ENCODE data around the gene ZDHHC9.
A peak's percentile ranks its signal among the peaks of the same experiment; 100 is the strongest.

Gene ZDHHC9

GRCh38 chrX:129788527-129788926 lies 55.2 kb downstream of the ZDHHC9 start:
- Histone ChIP-seq H3K9me3 (replicated peaks; ENCODE audit: insufficient read depth, low read length) (no peaks in the 10 kb centered on the region), H3K4me3 (ENCODE audit: low read length) (no peak overlapping the region), H3K4me2 (ENCODE audit: low read depth, low read length) (no peak overlapping the region), H3K36me3 (replicated peaks; ENCODE audit: insufficient read depth, low read length) (peaks cover 6% of the 10 kb centered on the region; the same call in 1 of the 2 replicates), H2AFZ (ENCODE audit: low read length) (no peak overlapping the region), H3K4me1 (ENCODE audit: low read length) (peaks cover 31% of the 10 kb centered on the region), H3F3A (ENCODE audit: insufficient read depth, low read length) (peaks cover 16% of the 10 kb centered on the region), H3K9ac (ENCODE audit: low read length) (no peak overlapping the region), H4K20me1 (ENCODE audit: insufficient read depth, low read length) (0 out of 2 replicates have a peak, but pooled peaks cover 5% of the 10 kb centered on the region), H3K79me2 (ENCODE audit: low read length) (peaks cover 45% of the 10 kb centered on the region), H3K27ac (ENCODE audit: low read length) (no peak overlapping the region), H3K9me2 (replicated peaks; ENCODE audit: insufficient read depth, low read length) (no peaks in the 10 kb centered on the region), H3K27me3 (replicated peaks; ENCODE audit: insufficient read depth, low read length) (no peaks in the 10 kb centered on the region)
- no peak for TF ChIP-seq EZH2phosphoT487 (IDR thresholded peaks at IDR 0.05; ENCODE audit: low read length)
- TF ChIP-seq EZH2 (optimal IDR thresholded peaks at IDR 0.05; ENCODE audit: low read depth, low read length) = no peak
- TF ChIP-seq CTCF (IDR thresholded peaks at IDR 0.05; ENCODE audit: low read length) = no peak
- no peak for DNase-seq

- H3K27me3 ChIP-seq (replicated peaks; ENCODE audit: insufficient read depth, low read length) = no peaks in the 10 kb centered on the region
- H3K4me2 ChIP-seq (ENCODE audit: low read depth, low read length) = no peak overlapping the region
- H3K9me2 ChIP-seq (replicated peaks; ENCODE audit: insufficient read depth, low read length) = no peaks in the 10 kb centered on the region
- 0 out of 2 replicates have a peak, but pooled peaks cover 5% of the 10 kb centered on the region for H4K20me1 ChIP-seq (ENCODE audit: insufficient read depth, low read length)
- H3K9ac ChIP-seq (ENCODE audit: low read length) = no peak overlapping the region
- no peak for DNase-seq
- no peak for TF ChIP-seq EZH2 (optimal IDR thresholded peaks at IDR 0.05; ENCODE audit: low read depth, low read length)
- no peak for TF ChIP-seq CTCF (IDR thresholded peaks at IDR 0.05; ENCODE audit: low read length)
- no peaks in the 10 kb centered on the region for H3K9me3 ChIP-seq (replicated peaks; ENCODE audit: insufficient read depth, low read length)
- H3K79me2 ChIP-seq (ENCODE audit: low read length) = peaks cover 56% of the 10 kb centered on the region
- peaks cover 41% of the 10 kb centered on the region for H3K4me1 ChIP-seq (ENCODE audit: low read length)
- no peak overlapping the region for H3K4me3 ChIP-seq (ENCODE audit: low read length)
- H2AFZ ChIP-seq (ENCODE audit: low read length) = no peak overlapping the region
- peaks cover 6% of the 10 kb centered on the region; the same call in 1 of the 2 replicates for H3K36me3 ChIP-seq (replicated peaks; ENCODE audit: insufficient read depth, low read length)
- no peak overlapping the region for H3K27ac ChIP-seq (ENCODE audit: low read length)
- H3F3A ChIP-seq (ENCODE audit: insufficient read depth, low read length) = peaks cover 16% of the 10 kb centered on the region
Observed at GRCh38 chrX:129787336-129788055, 56.2 kb downstream of the ZDHHC9 start.

GRCh38 chrX:129786210-129786651 lies 57.5 kb downstream of the ZDHHC9 start:
- H3K4me3 ChIP-seq (ENCODE audit: low read length) = no peak overlapping the region
- no peak overlapping the region for H2AFZ ChIP-seq (ENCODE audit: low read length)
- peak overlapping the region; percentile 58; the same call in 1 of the 2 replicates for H3K27ac ChIP-seq (ENCODE audit: low read length)
- no peaks in the 10 kb centered on the region for H3K9me2 ChIP-seq (replicated peaks; ENCODE audit: insufficient read depth, low read length)
- H4K20me1 ChIP-seq (ENCODE audit: insufficient read depth, low read length) = peaks cover 5% of the 10 kb centered on the region; the same call in 1 of the 2 replicates
- peak; percentile 44 for DNase-seq
- peaks cover 20% of the 10 kb centered on the region for H3F3A ChIP-seq (ENCODE audit: insufficient read depth, low read length)
- no peak overlapping the region for H3K9ac ChIP-seq (ENCODE audit: low read length)
- H3K79me2 ChIP-seq (ENCODE audit: low read length) = peaks cover 68% of the 10 kb centered on the region
- peaks cover 6% of the 10 kb centered on the region; the same call in 1 of the 2 replicates for H3K36me3 ChIP-seq (replicated peaks; ENCODE audit: insufficient read depth, low read length)
- no peaks in the 10 kb centered on the region for H3K9me3 ChIP-seq (replicated peaks; ENCODE audit: insufficient read depth, low read length)
- TF ChIP-seq CTCF (IDR thresholded peaks at IDR 0.05; ENCODE audit: low read length) (no peak), EZH2phosphoT487 (IDR thresholded peaks at IDR 0.05; ENCODE audit: low read length) (no peak)
- peak overlapping the region; percentile 58; the same call in 1 of the 2 replicates for H3K4me2 ChIP-seq (ENCODE audit: low read depth, low read length)
- no peaks in the 10 kb centered on the region for H3K27me3 ChIP-seq (replicated peaks; ENCODE audit: insufficient read depth, low read length)
- H3K4me1 ChIP-seq (ENCODE audit: low read length) = peaks cover 48% of the 10 kb centered on the region

All from MM.1S (cell line).